ENCODE data around the gene EHF.

EHF gene

DNA sequence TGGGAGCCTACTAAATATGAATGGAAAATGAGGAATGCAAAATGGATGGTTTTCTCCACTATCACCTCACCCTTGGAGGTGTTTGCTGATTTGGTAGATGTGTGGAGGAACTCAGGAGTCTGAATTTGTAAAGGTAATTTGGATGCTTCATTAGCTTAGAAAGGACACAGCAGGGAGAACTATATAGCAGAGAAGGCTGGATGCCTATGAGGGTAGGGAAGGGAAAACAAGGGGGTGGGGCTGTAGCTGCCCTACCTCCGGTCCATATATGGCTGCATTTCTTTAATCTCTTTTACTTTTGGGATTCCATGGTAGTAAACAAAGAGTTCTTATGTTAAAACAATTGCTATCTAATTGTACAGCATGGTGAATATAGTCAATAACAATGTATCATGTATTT, 4.8 kb upstream of the EHF start:
- TF ChIP-seq ZFX (IDR thresholded peaks at IDR 0.05; ENCODE audit: borderline replicate concordance): no peak
- TF ChIP-seq, protein P1, sequence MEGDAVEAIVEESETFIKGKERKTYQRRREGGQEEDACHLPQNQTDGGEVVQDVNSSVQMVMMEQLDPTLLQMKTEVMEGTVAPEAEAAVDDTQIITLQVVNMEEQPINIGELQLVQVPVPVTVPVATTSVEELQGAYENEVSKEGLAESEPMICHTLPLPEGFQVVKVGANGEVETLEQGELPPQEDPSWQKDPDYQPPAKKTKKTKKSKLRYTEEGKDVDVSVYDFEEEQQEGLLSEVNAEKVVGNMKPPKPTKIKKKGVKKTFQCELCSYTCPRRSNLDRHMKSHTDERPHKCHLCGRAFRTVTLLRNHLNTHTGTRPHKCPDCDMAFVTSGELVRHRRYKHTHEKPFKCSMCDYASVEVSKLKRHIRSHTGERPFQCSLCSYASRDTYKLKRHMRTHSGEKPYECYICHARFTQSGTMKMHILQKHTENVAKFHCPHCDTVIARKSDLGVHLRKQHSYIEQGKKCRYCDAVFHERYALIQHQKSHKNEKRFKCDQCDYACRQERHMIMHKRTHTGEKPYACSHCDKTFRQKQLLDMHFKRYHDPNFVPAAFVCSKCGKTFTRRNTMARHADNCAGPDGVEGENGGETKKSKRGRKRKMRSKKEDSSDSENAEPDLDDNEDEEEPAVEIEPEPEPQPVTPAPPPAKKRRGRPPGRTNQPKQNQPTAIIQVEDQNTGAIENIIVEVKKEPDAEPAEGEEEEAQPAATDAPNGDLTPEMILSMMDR (IDR thresholded peaks at IDR 0.05): no peak
- H3K27ac ChIP-seq: no peak overlapping the region

DNA sequence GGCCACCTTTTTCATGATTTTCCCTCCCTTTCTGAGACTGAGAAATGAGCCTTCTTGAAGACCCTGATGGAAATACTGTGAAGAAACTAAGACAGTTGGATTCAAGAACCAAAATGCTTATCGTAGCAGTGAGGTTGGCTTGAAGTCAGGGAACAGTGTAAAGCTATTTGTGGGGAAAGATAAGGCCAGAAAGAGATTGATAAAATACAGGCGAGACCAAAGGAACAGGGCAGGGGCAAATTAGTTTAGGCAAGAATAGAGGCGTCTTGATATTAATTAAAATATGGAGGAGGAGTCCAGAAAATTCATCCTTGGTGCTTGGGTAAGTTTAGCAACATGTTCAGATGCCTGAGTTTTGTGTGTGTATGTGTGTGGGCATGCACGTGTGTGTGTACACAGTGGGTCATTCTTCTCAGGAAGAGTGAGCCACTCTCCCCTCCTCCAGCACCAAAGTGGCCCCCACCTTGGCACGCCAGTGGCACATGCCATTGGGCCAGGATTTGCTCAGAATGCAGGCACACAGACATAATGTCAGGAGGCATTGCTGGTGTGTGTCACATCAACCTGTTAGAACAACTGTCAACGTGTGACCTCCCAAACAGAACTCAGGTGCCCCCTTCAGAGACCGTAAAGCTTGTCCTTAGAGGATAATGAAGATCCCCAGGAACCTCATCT, 3.9 kb upstream of the EHF start:
- TF ChIP-seq, protein P1 (IDR thresholded peaks at IDR 0.05): no peak
- no peak for TF ChIP-seq ZFX (IDR thresholded peaks at IDR 0.05; ENCODE audit: borderline replicate concordance)
- no peak overlapping the region for H3K27ac ChIP-seq

DNA sequence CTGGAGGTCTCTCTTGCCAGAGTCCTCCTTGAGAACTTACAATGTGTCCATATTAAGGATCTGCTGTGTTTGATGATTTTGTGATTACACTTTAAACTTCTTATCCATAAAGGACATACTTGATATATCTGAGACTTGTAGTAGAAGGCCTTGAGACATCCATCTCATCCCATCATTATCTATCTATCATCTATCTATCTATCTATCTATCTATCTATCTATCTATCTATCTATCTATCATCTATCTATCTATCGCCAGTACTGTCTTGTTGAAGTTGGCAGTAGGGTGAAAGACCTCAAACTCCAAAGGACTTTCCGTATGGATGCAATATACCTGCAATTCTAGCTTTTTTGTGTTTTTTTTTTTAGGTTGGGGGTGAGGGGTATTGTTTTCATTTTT, 2.5 kb upstream of the EHF start:
- TF ChIP-seq ZFX (IDR thresholded peaks at IDR 0.05; ENCODE audit: borderline replicate concordance): no peak
- TF ChIP-seq, protein P1 (IDR thresholded peaks at IDR 0.05): no peak
- H3K27ac ChIP-seq: no peak overlapping the region

DNA sequence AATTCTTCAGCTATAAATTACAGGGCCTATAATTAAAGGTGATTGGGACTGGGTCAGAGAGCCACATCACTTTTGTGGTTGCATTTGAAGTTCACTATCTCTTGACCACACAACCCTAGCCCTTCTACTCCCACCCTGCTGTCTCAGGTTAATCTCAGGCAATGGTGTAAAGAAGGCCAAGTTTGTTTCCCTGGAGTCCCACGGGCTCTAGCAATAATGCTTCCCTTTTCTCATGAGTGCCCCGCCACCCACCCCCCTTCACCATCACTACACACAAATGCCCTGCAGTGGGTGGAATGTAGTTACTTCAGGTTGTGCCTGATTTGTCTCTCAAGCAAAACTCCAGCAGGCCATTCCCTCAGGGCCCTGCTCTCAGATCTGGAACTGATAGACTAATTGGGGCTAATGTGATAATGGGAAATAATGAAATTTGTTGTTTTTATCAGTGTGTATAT, 1.8 kb upstream of the EHF start:
- TF ChIP-seq ZFX (IDR thresholded peaks at IDR 0.05; ENCODE audit: borderline replicate concordance): no peak
- TF ChIP-seq, protein P1 (IDR thresholded peaks at IDR 0.05): no peak
- peak overlapping the region; percentile 98; the same call in 1 of the 2 replicates for H3K27ac ChIP-seq

DNA sequence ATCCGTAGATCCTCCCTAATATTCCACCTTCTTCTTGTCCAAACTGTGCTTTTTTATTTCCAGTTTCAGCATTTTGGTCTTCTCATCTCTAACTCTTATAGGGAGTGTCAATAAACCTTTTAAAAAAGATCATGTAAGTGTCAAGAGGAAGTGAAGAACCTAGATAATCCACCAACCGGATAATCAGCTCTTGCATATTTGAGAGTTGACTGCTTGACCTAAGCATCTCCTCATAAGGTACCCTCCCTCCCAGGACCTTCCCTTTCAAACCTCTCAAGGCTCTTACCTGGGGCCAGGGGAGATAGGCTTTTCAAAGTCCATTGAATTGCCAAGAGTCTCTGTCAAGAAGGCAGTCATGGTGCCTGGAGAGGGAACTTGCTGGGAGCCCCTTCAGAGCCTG, 691 bp upstream of the EHF start:
- TF ChIP-seq ZFX (IDR thresholded peaks at IDR 0.05; ENCODE audit: borderline replicate concordance): no peak
- TF ChIP-seq, protein P1 (IDR thresholded peaks at IDR 0.05): no peak
- peak overlapping the region; percentile 98 for H3K27ac ChIP-seq

DNA sequence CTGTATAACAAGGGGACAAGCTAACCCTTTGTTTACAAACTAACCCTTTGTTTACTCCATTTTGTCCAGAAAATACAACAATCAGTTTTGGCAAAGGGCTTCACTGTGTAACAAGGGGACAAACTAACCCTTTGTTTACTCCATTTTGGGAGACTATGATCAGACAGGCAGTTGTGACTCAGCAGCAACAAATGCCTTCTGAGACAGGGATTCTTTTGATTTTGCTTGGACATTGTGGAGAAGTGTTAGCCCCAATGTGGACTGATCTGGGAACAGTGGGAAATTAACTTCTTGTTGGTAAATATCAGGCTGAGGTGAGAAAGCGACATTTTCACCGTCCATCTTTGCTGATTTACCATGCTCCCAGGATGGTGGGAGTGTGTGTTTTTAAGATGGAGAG, 983 bp downstream of the EHF start:
- peak overlapping the region; percentile 98 for H3K27ac ChIP-seq
- TF ChIP-seq ZFX (IDR thresholded peaks at IDR 0.05; ENCODE audit: borderline replicate concordance): no peak
- TF ChIP-seq, protein P1 (IDR thresholded peaks at IDR 0.05): no peak

DNA sequence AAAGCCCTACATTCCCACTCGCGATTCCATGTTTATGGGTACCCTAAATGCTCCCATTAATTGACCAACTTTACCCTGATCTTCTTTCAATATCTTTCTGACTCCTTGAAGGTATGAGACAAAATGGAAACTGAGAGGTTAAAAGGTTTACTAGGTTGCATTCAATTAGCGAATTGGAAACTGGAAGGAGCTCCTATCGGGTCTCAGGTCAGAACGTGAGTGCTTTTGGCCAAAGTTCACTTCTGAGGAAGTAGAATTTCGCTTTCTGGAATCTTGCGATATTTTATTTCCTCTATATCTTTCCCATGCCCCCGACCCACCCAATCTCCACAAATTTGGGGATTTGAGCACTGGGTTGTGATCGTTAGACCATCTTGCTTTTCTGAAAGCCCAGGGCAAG, 2.6 kb downstream of the EHF start:
- no peak overlapping the region for H3K27ac ChIP-seq
- TF ChIP-seq ZFX (IDR thresholded peaks at IDR 0.05; ENCODE audit: borderline replicate concordance): no peak
- TF ChIP-seq, protein P1 (IDR thresholded peaks at IDR 0.05): no peak

Data from 22Rv1 (cell line).